ENCODE measurements around the gene CDK5RAP3.

Gene CDK5RAP3

DNA sequence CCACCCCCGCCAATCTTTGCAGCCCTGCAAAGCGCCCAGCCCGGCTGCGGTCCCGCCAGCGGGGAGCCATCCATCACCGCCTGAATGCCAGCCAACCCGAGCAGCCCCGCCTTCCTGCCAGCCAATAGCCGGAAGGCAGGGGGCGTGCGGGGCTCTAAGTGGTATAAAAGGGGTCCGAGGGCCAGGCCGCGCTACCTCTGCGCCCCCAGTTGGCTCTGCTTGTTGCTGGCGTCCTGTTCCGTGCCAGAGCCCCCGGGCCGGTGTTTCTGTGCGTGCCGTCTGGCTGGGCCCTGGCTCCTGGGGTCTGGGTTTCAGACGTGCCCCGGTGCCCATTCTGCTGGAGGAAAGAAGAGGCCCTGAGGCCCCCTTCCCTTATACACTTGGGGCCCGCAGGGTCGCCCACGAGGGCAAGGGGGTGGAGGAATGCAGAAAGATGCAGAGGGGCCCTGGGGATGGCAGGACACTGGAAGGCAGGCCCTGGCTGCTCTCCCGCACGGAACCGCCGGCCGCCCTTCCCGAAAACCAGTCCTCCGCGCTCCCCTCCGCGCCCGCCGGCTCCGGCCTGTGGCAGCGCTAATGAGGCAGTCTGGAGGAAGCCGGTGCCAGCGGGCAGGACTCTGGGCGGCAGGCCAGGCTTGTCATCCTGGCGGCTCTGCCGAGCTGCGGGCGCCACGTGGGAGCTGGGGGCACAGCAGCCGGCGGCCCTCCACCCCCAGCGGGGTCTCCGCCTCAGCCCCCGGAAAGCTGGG, 52.7 kb downstream of the CDK5RAP3 start:
- TF ChIP-seq SIN3A (IDR thresholded peaks at IDR 0.05; ENCODE audit: borderline replicate concordance, insufficient read depth, low read length): no peak
- no peak for TF ChIP-seq TAF1 (IDR thresholded peaks at IDR 0.05; ENCODE audit: borderline replicate concordance, insufficient read depth, low read length)
- TF ChIP-seq POLR2AphosphoS5 (IDR thresholded peaks at IDR 0.05; ENCODE audit: low read depth, low read length): no peak
- TF ChIP-seq REST (IDR thresholded peaks at IDR 0.05; ENCODE audit: insufficient read depth in 1 of 2, low read depth in 2 of 2, low read length in 2 of 2): no peak
- TF ChIP-seq FOXP2 (optimal IDR thresholded peaks at IDR 0.05; ENCODE audit: borderline replicate concordance, extremely low read depth, extremely low read length, insufficient read depth): no peak

- TF ChIP-seq POLR2AphosphoS5 (IDR thresholded peaks at IDR 0.05; ENCODE audit: low read depth, low read length) (no peak), FOXP2 (optimal IDR thresholded peaks at IDR 0.05; ENCODE audit: borderline replicate concordance, extremely low read depth, extremely low read length, insufficient read depth) (no peak), TAF1 (IDR thresholded peaks at IDR 0.05; ENCODE audit: borderline replicate concordance, insufficient read depth, low read length) (no peak), REST (IDR thresholded peaks at IDR 0.05; ENCODE audit: insufficient read depth in 1 of 2, low read depth in 2 of 2, low read length in 2 of 2) (no peak), SIN3A (IDR thresholded peaks at IDR 0.05; ENCODE audit: borderline replicate concordance, insufficient read depth, low read length) (no peak)
Observed at GRCh38 chr17:48024149-48025039, 53.5 kb downstream of the CDK5RAP3 start.

GRCh38 chr17:48025040-48025903, 54.4 kb downstream of the CDK5RAP3 start:
- TF ChIP-seq SIN3A (IDR thresholded peaks at IDR 0.05; ENCODE audit: borderline replicate concordance, insufficient read depth, low read length): peak; percentile 90; the same call in 1 of the 2 replicates
- TF ChIP-seq REST (IDR thresholded peaks at IDR 0.05; ENCODE audit: insufficient read depth in 1 of 2, low read depth in 2 of 2, low read length in 2 of 2): no peak
- TF ChIP-seq FOXP2 (optimal IDR thresholded peaks at IDR 0.05; ENCODE audit: borderline replicate concordance, extremely low read depth, extremely low read length, insufficient read depth): peak; percentile 86
- peak; percentile 49; the same call in 1 of the 2 replicates for TF ChIP-seq POLR2AphosphoS5 (IDR thresholded peaks at IDR 0.05; ENCODE audit: low read depth, low read length)
- TF ChIP-seq TAF1 (IDR thresholded peaks at IDR 0.05; ENCODE audit: borderline replicate concordance, insufficient read depth, low read length): no peak

GRCh38 chr17:48025904-48026501, 55.1 kb downstream of the CDK5RAP3 start:
- TF ChIP-seq REST (IDR thresholded peaks at IDR 0.05; ENCODE audit: insufficient read depth in 1 of 2, low read depth in 2 of 2, low read length in 2 of 2) (no peak), TAF1 (IDR thresholded peaks at IDR 0.05; ENCODE audit: borderline replicate concordance, insufficient read depth, low read length) (no peak), POLR2AphosphoS5 (IDR thresholded peaks at IDR 0.05; ENCODE audit: low read depth, low read length) (no peak), FOXP2 (optimal IDR thresholded peaks at IDR 0.05; ENCODE audit: borderline replicate concordance, extremely low read depth, extremely low read length, insufficient read depth) (no peak), SIN3A (IDR thresholded peaks at IDR 0.05; ENCODE audit: borderline replicate concordance, insufficient read depth, low read length) (no peak)
